Activated naive CD4-positive, alpha-beta T cell treated with anti-CD3 and anti-CD28 coated beads, Interleukin-2, amount 50 U/mL, for 24 hours (primary cell): ENCODE measurements around the gene FOXN4.

Source experiments
- H3K27ac Mint-ChIP-seq: one replicate; pipeline ENCODE4 v1.8.0; 2021; ENCODE audit warnings: mild to moderate bottlenecking, mixed read lengths
- H3K27me3 Mint-ChIP-seq: one replicate; pipeline ENCODE4 v1.8.0; 2021; ENCODE audit warnings: mixed read lengths
- H3K36me3 Mint-ChIP-seq: one replicate; pipeline ENCODE4 v1.8.0; 2021; ENCODE audit warnings: mixed read lengths
- H3K4me1 Mint-ChIP-seq: one replicate; pipeline ENCODE4 v1.8.0; 2021; ENCODE audit warnings: mixed read lengths
- H3K4me3 Mint-ChIP-seq: one replicate; pipeline ENCODE4 v1.8.0; 2021; ENCODE audit warnings: mild to moderate bottlenecking, mixed read lengths
- H3K9me3 Mint-ChIP-seq: one replicate; pipeline ENCODE4 v1.8.0; 2021; ENCODE audit warnings: mixed read lengths

FOXN4 gene

DNA sequence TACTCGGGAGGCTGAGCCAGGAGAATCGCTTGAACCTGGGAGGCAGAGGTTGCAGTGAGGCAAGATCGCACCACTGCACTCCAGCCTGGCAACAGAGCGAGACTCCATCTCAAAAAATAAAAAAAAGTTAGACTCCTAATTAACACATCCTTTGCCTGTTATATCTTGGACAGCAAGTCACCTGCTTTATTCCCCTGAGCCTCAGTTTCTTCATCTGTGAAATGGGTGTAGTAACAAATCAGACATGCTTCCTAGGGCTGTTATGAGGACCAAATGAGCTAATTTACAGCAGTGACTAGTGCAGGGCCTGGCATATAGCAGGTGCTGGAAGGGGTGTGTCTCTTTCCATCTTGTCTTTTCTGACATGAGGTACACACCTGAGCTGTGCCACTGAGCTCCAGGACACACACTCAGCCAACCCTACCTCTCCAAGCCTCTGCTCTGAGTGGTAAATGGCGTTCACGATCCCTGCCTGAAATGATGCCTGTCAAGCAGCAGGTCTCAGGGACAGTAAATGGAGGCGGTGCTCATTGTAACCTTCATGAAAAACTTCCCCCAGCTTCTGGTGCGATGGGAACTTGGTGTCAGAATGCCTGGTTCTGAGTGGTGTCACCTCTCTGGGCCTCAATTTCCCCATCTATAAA is 31.7 kb downstream of the FOXN4 start:
- no peaks in the 10 kb centered on the region for H3K4me1 Mint-ChIP-seq
- H3K36me3 Mint-ChIP-seq: no peaks in the 10 kb centered on the region
- no peaks in the 10 kb centered on the region for H3K27me3 Mint-ChIP-seq
- no peak overlapping the region for H3K4me3 Mint-ChIP-seq
- H3K9me3 Mint-ChIP-seq: no peaks in the 10 kb centered on the region
- H3K27ac Mint-ChIP-seq: no peak overlapping the region

DNA sequence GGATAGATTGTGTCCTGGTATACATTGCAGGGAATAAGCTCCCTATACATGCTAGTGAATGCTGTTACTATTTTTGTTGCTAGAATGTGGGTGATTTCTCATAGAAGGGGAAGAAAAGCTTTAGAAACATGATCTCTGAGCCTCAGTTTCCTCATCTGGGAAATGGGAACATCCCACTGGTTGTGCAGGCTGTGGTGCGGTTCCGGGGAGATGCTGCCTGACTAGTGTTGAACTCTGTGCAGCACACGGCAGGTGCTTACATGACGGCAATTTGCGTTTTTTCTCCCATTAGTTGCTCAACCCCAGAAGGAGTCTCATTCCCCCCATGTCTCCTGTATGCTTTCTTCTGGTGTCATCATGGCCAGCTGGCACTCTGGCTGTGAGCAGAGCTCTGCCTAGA is 32.9 kb downstream of the FOXN4 start:
- H3K27ac Mint-ChIP-seq: no peak overlapping the region
- H3K27me3 Mint-ChIP-seq: no peaks in the 10 kb centered on the region
- no peaks in the 10 kb centered on the region for H3K9me3 Mint-ChIP-seq
- no peaks in the 10 kb centered on the region for H3K36me3 Mint-ChIP-seq
- H3K4me3 Mint-ChIP-seq: no peak overlapping the region
- H3K4me1 Mint-ChIP-seq: no peaks in the 10 kb centered on the region

DNA sequence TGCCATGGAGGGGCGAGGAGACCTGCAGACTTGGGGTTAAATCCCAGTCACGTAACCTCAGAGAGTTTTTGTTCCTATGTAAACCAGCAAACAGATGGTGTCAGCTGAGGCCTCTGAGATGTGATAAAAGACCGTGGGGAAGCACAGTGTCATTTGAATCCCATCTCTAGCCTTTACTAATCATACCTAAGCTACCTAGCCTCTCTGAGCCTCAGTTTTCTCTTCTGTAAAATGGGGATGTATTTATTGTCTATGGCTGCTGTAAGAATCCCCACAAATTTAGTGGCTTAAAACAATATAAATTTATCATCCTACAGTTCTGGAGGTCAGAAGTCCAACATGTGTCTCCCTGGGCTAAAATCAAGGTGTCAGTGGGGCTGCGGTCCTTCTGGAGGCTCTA is 33.9 kb downstream of the FOXN4 start:
- no peak overlapping the region for H3K27ac Mint-ChIP-seq
- no peak overlapping the region for H3K4me3 Mint-ChIP-seq
- no peaks in the 10 kb centered on the region for H3K27me3 Mint-ChIP-seq
- H3K36me3 Mint-ChIP-seq: peaks cover 4% of the 10 kb centered on the region
- peaks cover 5% of the 10 kb centered on the region for H3K9me3 Mint-ChIP-seq
- H3K4me1 Mint-ChIP-seq: no peaks in the 10 kb centered on the region

DNA sequence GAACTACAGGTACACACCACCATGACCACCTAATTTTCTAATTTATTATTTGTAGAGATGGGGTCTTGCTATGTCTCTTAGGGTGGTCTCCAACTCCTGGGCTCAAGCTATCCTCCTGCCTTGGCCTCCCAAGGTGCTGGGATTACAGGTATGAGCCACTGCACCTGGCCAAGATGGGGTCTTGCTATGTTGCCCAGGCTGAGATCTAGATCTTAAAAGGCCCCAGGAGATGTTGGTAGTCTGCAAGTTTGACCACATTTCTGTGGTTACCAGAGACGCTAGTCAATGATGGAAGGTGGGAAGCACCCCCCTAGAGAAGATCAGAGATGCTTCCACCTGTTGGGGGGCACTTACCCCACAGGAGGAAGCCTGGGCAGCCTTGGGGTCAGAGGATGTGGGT is 34.7 kb downstream of the FOXN4 start:
- Mint-ChIP-seq H3K27me3 (no peaks in the 10 kb centered on the region), H3K27ac (no peak overlapping the region), H3K9me3 (peaks cover 7% of the 10 kb centered on the region), H3K4me1 (no peaks in the 10 kb centered on the region), H3K4me3 (no peak overlapping the region), H3K36me3 (peaks cover 4% of the 10 kb centered on the region)

DNA sequence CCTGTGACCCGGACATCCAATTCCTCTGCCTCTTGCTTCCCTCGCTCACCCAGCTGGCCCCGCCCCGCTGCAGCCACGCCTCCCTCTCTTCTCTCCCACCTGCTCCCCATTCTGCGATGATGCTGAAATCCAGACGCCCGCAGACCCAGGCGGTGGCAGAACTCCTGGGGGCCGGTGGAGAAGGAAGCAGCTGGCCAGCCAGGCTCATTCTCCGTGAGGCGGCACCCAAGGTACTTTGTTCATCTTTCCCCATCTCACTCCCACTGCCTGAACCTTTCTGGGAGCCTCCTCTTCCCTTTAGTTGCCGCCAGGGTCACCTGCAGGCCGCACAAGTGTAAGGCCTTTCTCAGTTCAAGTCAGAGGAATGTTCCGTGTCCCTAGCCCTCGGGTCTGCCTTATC is 35.7 kb downstream of the FOXN4 start:
- H3K36me3 Mint-ChIP-seq: peaks cover 4% of the 10 kb centered on the region
- no peaks in the 10 kb centered on the region for H3K27me3 Mint-ChIP-seq
- no peaks in the 10 kb centered on the region for H3K4me1 Mint-ChIP-seq
- H3K27ac Mint-ChIP-seq: no peak overlapping the region
- H3K9me3 Mint-ChIP-seq: peaks cover 7% of the 10 kb centered on the region
- H3K4me3 Mint-ChIP-seq: no peak overlapping the region

DNA sequence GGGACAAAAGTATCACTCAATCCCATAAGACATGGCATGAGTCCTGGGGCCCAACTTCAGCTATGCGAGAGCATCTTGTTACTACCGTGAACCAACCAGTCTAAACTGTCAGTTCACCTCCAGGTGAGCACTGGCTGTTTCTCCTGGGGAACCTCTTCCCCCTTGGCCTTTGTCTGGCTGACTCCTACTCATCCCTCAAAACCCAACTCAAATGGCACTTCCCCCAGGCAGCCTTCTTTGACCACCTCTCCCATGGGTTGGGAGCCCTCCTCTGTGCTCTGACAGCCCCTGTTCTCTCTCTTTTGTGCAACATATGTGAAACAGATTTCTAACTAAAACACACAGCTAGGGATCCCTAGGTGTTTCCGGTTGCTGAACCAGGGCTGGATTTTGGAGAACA is 37.7 kb downstream of the FOXN4 start:
- H3K27me3 Mint-ChIP-seq: no peaks in the 10 kb centered on the region
- no peak overlapping the region for H3K27ac Mint-ChIP-seq
- H3K9me3 Mint-ChIP-seq: peaks cover 7% of the 10 kb centered on the region
- H3K4me3 Mint-ChIP-seq: no peak overlapping the region
- peaks cover 4% of the 10 kb centered on the region for H3K36me3 Mint-ChIP-seq
- no peaks in the 10 kb centered on the region for H3K4me1 Mint-ChIP-seq

DNA sequence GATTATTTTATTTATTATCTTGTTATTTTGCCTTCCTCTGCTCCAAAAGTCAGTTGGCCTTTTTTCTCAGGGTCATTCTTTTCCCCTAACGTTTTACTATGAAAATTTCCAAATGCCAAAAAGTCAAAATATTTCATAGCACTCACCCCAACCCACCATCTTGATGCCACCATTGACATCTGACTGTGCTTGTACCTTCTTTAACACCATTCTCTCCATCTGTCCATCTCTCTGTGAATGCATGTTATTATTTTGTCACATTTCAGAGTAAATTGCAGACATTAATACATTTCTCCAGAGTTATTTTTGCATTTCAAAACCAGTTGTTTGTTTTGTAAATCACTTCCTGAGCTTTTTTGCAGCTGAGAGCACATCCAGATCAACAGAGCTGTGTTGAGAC is 38.6 kb downstream of the FOXN4 start:
- Mint-ChIP-seq H3K4me1 (no peaks in the 10 kb centered on the region), H3K4me3 (no peak overlapping the region), H3K36me3 (peaks cover 4% of the 10 kb centered on the region), H3K27me3 (no peaks in the 10 kb centered on the region), H3K27ac (no peak overlapping the region), H3K9me3 (peaks cover 7% of the 10 kb centered on the region)

DNA sequence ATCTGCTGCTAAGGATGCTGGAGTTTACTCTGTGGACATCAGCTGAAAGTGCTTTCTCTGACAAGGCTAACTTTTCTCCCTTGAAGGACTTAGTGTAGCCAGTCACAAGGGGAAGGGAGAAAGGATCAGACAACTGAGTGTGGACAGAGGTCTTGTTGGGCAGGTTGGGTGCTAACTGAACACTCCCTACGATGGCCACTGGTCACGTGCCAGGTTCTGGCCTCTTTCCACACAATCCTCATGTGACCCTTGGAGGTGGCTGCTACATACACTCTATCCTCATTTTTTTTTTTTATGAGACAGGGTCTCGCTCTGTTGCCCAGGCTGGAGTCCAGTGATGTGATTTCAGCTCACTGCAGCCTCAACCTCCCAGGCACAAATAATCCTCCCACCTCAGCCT is 39.7 kb downstream of the FOXN4 start:
- Mint-ChIP-seq H3K27ac (no peak overlapping the region), H3K9me3 (peaks cover 7% of the 10 kb centered on the region), H3K4me3 (no peak overlapping the region), H3K36me3 (peaks cover 4% of the 10 kb centered on the region), H3K4me1 (no peaks in the 10 kb centered on the region), H3K27me3 (no peaks in the 10 kb centered on the region)

DNA sequence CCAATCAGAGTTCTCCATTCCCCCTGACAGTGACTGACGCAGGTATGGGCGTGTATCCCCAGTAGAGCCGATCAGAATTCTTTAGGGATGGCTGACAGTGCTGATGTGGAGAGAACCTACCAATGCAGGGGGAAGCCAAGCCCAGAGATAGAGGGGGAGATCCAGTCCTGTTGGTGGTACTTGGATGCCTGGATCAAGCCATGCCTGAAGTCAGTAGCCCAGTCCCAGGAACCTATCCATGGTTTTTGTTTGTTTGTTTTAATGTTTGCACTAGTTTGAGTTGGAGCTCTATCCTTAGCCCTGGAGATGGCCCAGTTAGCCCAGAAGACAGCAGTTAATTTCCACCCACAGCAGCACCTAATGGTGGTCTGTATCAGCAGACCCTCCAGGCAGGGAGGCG is 40.2 kb downstream of the FOXN4 start:
- no peak overlapping the region for H3K27ac Mint-ChIP-seq
- H3K4me3 Mint-ChIP-seq: no peak overlapping the region
- H3K9me3 Mint-ChIP-seq: peaks cover 7% of the 10 kb centered on the region
- H3K27me3 Mint-ChIP-seq: no peaks in the 10 kb centered on the region
- no peaks in the 10 kb centered on the region for H3K4me1 Mint-ChIP-seq
- H3K36me3 Mint-ChIP-seq: peaks cover 5% of the 10 kb centered on the region

DNA sequence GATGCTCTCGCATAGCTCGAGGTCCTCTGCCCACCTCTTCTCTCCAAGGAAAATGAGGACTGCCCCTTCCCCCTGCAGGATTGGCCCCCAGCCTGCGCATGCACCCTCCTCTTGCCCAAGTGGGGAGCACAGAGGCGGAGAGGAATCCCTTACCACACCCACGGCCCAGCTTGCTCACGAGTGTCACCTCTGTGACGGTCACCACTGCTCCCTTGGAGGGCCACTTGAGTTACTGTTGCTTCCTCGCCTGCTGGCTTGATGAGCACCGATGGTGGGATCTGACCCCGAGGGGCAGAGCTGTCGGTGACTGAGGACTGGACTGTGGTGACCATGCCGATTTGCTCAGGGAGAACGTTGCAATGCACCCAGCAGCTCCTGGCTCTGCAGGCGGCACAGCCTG is 41.7 kb downstream of the FOXN4 start:
- no peak overlapping the region for H3K4me3 Mint-ChIP-seq
- peaks cover 7% of the 10 kb centered on the region for H3K9me3 Mint-ChIP-seq
- no peaks in the 10 kb centered on the region for H3K4me1 Mint-ChIP-seq
- no peaks in the 10 kb centered on the region for H3K27me3 Mint-ChIP-seq
- no peak overlapping the region for H3K27ac Mint-ChIP-seq
- peaks cover 11% of the 10 kb centered on the region for H3K36me3 Mint-ChIP-seq

DNA sequence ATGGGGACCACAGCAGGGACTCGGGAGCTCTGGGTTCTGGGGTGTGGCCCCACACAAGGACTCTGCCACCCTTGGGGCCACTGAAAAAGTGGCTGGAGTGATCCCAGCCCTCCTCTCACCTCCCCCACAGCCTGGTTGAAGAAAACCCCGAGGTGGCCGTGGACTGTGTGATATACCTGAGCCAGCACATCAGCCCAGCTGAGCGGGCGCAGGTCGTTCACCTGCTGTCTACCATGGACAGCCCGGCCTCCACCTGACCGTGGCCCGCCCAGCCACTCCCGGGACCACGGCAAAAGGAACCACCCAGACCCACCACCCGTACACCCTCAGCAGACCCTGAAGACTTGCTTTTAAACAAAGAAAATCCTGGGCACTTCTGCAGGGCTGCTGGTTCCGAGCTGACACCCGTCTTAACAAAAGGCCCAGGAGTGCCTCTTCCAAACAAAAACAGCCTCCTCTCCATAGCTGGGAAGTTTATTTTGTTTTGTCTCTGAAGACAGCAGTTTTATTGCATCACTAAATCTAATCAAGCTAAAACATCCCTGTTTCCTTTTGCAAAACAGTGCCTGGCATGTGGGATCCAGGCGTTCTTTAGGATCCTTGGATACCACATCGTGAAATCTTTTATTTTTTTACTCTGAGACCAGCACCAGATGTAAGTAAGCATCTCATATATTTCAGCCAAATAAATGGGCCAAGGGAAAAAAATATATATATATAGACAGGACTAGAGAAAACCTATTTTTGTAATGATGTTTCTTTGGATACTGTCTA is 42.8 kb downstream of the FOXN4 start:
- Mint-ChIP-seq H3K27ac (no peak overlapping the region), H3K4me3 (no peak overlapping the region), H3K36me3 (peaks cover 11% of the 10 kb centered on the region)

DNA sequence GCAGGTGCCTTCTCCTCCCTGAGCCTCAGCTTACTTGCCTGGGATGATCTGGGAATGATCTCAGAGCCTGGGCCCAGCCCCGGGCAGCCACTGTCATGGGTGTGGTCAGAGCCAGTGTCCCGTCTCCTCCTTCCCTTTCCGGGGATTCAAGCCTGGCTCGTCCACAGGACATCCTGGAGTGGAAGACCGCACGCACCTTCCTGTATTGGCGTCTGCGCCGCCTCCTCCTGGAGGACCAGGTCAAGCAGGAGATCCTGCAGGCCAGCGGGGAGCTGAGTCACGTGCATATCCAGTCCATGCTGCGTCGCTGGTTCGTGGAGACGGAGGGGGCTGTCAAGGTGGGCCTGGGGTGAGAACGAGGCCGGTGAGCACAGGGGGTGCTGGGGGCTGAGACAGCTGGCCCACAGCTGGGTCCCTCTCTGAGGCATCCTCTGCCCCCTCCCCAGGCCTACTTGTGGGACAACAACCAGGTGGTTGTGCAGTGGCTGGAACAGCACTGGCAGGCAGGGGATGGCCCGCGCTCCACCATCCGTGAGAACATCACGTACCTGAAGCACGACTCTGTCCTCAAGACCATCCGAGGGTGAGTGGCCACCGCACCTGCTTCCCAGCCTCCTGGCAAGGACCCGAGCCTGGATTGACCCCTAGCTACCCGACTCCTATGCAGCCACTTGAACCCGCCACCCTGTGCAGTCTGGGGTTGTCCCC is 44.0 kb downstream of the FOXN4 start:
- Mint-ChIP-seq H3K9me3 (peaks cover 2% of the 10 kb centered on the region), H3K4me1 (no peaks in the 10 kb centered on the region), H3K27me3 (no peaks in the 10 kb centered on the region), H3K4me3 (no peak overlapping the region), H3K27ac (no peak overlapping the region), H3K36me3 (peaks cover 10% of the 10 kb centered on the region)

More for the DNA sequence above, 42.8 kb downstream of the FOXN4 start:
- Mint-ChIP-seq H3K27me3 (no peaks in the 10 kb centered on the region), H3K9me3 (peaks cover 7% of the 10 kb centered on the region), H3K4me1 (no peaks in the 10 kb centered on the region)

DNA sequence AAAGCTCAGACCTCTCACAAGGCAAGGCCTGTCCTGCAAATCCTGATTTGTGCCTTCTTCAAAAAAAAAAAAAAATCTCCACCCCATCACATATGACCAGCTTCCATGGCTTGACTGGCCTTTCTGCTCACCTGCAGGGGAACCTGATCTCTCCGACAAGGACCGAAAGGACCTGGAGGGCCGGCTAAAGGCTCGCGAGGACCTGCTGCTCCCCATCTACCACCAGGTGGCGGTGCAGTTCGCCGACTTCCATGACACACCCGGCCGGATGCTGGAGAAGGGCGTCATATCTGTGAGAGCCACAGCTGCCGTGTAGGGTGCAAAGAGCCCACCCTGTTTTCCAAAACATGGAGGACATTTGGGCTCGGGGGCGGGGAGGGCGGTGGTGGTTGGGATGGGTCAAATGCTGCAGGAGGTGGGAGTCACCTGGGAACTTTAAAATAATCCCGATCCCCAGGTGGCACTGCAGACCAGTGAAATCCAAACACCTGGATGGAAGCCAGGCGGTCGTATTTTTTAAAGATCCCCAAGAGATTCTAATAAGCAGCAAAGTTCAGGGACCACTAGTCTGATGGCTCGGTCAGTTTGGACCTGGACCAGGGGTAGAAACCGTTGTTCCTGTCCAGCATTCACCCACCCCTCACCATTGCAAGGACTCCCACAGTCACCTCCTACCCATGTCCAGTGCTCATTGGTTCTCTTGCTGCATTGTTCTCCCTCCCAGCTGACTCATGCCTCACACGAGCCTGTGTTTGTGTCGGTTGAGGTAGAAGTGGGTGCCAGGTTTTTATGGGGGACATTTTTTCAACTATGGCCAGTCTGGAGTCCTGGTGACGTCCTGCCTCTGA is 44.8 kb downstream of the FOXN4 start:
- H3K27ac Mint-ChIP-seq: no peak overlapping the region

DNA sequence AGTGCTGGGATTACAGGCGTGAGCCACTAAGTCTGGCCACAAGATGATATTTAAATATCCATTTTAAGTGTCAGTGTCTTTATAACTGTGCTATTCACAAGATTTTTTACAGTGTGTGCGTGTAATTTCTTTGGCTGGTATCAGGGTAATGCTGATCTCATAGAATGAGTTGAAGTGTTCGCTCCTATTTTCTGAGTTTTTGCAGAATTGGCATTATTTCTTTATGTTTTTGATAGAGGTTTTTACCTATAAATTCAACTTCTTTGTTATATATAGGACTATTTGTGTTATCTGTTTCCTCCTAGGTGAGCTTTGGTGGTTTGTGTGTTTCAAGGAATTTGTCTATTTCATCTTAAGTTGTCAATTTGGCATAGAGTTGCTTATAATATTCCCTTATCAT is 45.6 kb downstream of the FOXN4 start:
- Mint-ChIP-seq H3K9me3 (no peaks in the 10 kb centered on the region), H3K27me3 (no peaks in the 10 kb centered on the region), H3K36me3 (peaks cover 10% of the 10 kb centered on the region), H3K4me3 (no peak overlapping the region), H3K4me1 (no peaks in the 10 kb centered on the region), H3K27ac (no peak overlapping the region)

More for the DNA sequence above, 44.8 kb downstream of the FOXN4 start:
- Mint-ChIP-seq H3K4me1 (no peaks in the 10 kb centered on the region), H3K27me3 (no peaks in the 10 kb centered on the region), H3K9me3 (no peaks in the 10 kb centered on the region), H3K4me3 (no peak overlapping the region), H3K36me3 (peaks cover 10% of the 10 kb centered on the region)

DNA sequence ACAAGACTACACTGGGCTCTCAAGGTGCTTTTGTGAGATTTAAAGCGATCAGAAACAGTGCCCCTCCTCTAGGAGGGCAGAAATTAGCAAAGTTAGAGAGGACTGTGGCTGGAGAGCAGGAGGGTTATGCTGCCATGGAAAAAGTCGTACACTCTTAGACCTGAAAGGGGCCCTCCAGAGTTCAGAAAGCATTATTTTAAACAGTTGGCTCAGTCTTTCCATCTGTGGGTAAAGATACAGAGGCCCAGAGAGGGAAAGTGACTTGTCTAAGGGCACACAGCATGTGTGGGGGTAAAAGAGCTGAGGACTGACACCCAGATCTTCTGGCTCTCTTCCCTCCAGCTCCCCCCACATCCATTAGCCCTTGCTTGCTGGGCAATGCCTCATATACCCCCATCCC is 47.1 kb downstream of the FOXN4 start:
- no peak overlapping the region for H3K4me3 Mint-ChIP-seq
- H3K4me1 Mint-ChIP-seq: no peaks in the 10 kb centered on the region
- H3K27ac Mint-ChIP-seq: no peak overlapping the region
- peaks cover 12% of the 10 kb centered on the region for H3K36me3 Mint-ChIP-seq
- no peaks in the 10 kb centered on the region for H3K9me3 Mint-ChIP-seq
- no peaks in the 10 kb centered on the region for H3K27me3 Mint-ChIP-seq
